LNCaP clone FGC (cell line): Measurements from ENCODE around the gene PIP4K2A.

Source experiments
- DNase-seq: peaks from one replicate; pipeline ENCODE4 v3.0.0-alpha.2; 2011; ENCODE audit warnings: low read depth
- H3K4me3 ChIP-seq: 2 replicates; pipeline ENCODE4 v1.5.1; 2011; ENCODE audit warnings: mild to moderate bottlenecking, low read depth, low read length, control low read depth
- CTCF ChIP-seq: IDR thresholded peaks from 2 replicates; pipeline ENCODE4 v1.5.1; 2012; ENCODE audit warnings: mild to moderate bottlenecking; ENCODE audit not compliant: control insufficient read depth, insufficient read depth; ENCODE audit errors: extremely low read depth

The PIP4K2A gene

GRCh38 chr10:22659866-22660265 is 54.5 kb downstream of the PIP4K2A start:
- DNase-seq, result no peak
- TF ChIP-seq CTCF, result no peak
- no peak overlapping the region for H3K4me3 ChIP-seq

GRCh38 chr10:22658745-22659410 is 55.5 kb downstream of the PIP4K2A start:
- no peak overlapping the region for H3K4me3 ChIP-seq
- no peak for DNase-seq
- TF ChIP-seq CTCF, result no peak

GRCh38 chr10:22657566-22658225 is 56.7 kb downstream of the PIP4K2A start:
- TF ChIP-seq CTCF, result no peak
- DNase-seq, result no peak
- H3K4me3 ChIP-seq, result no peak overlapping the region

GRCh38 chr10:22657024-22657423 is 57.4 kb downstream of the PIP4K2A start:
- no peak for TF ChIP-seq CTCF
- DNase-seq, result no peak

GRCh38 chr10:22656036-22656435 is 58.3 kb downstream of the PIP4K2A start:
- no peak for TF ChIP-seq CTCF
- H3K4me3 ChIP-seq, result peak overlapping the region; percentile 17
- no peak for DNase-seq

More at GRCh38 chr10:22657024-22657423, 57.4 kb downstream of the PIP4K2A start:
- H3K4me3 ChIP-seq, result no peak overlapping the region

- peak; percentile 95 for DNase-seq
- no peak for TF ChIP-seq CTCF
- H3K4me3 ChIP-seq, result peak overlapping the region; percentile 42
Measured at GRCh38 chr10:22655312-22655981, 58.9 kb downstream of the PIP4K2A start.
